K562 (cell line): ENCODE measurements around the gene FBXW11. TPM values are rescaled to one million over a fixed set of nuclear protein-coding genes. Genes with fewer than 3 reads are reported as not detected.

Experiments
- ASH1L ChIP-seq: fragments of 450-650 bp; IDR thresholded peaks from 2 replicates; pipeline ENCODE4 v1.6.1; 2018; ENCODE audit warnings: borderline replicate concordance, mild to moderate bottlenecking, low read depth; ENCODE audit not compliant: partially characterized antibody
- C11orf30 ChIP-seq: fragments of 450-650 bp; IDR thresholded peaks from 2 replicates; pipeline ENCODE4 v1.6.1; 2016; ENCODE audit warnings: low read depth, mild to moderate bottlenecking
- CBX3 ChIP-seq, 2 experiments: IDR thresholded peaks; 1 replicate in 1 of 2; 2 replicates in 1 of 2; pipeline ENCODE4 v1.6.1; 2012; ENCODE audit warnings: inconsistent platforms in 2 of 2, low read length in 2 of 2, borderline replicate concordance in 1 of 2, control low read depth in 1 of 2
- CREM ChIP-seq: IDR thresholded peaks from 2 replicates; pipeline ENCODE4 v1.6.1; 2014; ENCODE audit warnings: antibody characterized with exemption, low read depth
- HDAC8 ChIP-seq: fragments of 450-650 bp; IDR thresholded peaks from 2 replicates; pipeline ENCODE4 v1.6.1; 2016; ENCODE audit warnings: mild to moderate bottlenecking, missing genetic modification characterization, moderate library complexity, missing compliant biosample characterization
- HNRNPH1 ChIP-seq: fragments of 200-400 bp; formaldehyde crosslinking; optimal IDR thresholded peaks from 2 replicates; pipeline ENCODE3; 2017; ENCODE audit warnings: low read depth, mild to moderate bottlenecking, low read length, moderate library complexity
- HNRNPUL1 ChIP-seq: fragments of 200-400 bp; formaldehyde crosslinking; IDR thresholded peaks from 2 replicates; pipeline ENCODE4 v1.6.1; 2017; ENCODE audit warnings: low read length
- IRF2 ChIP-seq: sonication (generic); formaldehyde crosslinking; IDR thresholded peaks from 2 replicates; pipeline ENCODE4 v1.8.1; 2022; ENCODE audit warnings: mild to moderate bottlenecking, missing genetic modification reagents
- IRF9 ChIP-seq: fragments of 450-650 bp; IDR thresholded peaks from 2 replicates; pipeline ENCODE4 v1.6.1; 2016; ENCODE audit warnings: missing biosample characterization, missing genetic modification characterization
- KDM5B ChIP-seq: fragments of 200-600 bp; sonication (generic); IDR thresholded peaks from 2 replicates; pipeline ENCODE4 v1.6.1; 2012; ENCODE audit warnings: low read depth, mild to moderate bottlenecking, moderate library complexity, low read length, control low read depth, inconsistent platforms; ENCODE audit not compliant: insufficient replicate concordance
- MEIS2 ChIP-seq: fragments of 450-650 bp; IDR thresholded peaks from 2 replicates; pipeline ENCODE4 v1.6.1; 2014; ENCODE audit warnings: mild to moderate bottlenecking; ENCODE audit not compliant: partially characterized antibody
- MYNN ChIP-seq, 2 experiments: sonication (generic); formaldehyde crosslinking in 1 of 2; IDR thresholded peaks; 2 replicates each; pipeline versions ENCODE4 v1.5.0 to v1.6.1; 2016 to 2020; ENCODE audit warnings: antibody characterized with exemption in 1 of 2, missing genetic modification reagents in 1 of 2
- NCOA6 ChIP-seq: fragments of 450-650 bp; IDR thresholded peaks from 2 replicates; pipeline ENCODE4 v1.6.1; 2017; ENCODE audit warnings: mild to moderate bottlenecking
- NRF1 ChIP-seq, 2 experiments: fragments of 450-650 bp; IDR thresholded peaks in 1 of 2; conservative IDR thresholded peaks in 1 of 2; 2 replicates each; pipeline ENCODE4 v1.6.1; 2014; ENCODE audit warnings: mild to moderate bottlenecking in 2 of 2
- PTBP1 ChIP-seq: fragments of 200-400 bp; formaldehyde crosslinking; IDR thresholded peaks from 2 replicates; pipeline ENCODE4 v1.6.1; 2017; ENCODE audit warnings: low read depth, low read length
- RFX5 ChIP-seq: IDR thresholded peaks from 2 replicates; pipeline ENCODE4 v1.6.1; 2011; ENCODE audit warnings: low read depth, mild to moderate bottlenecking, improper control_type of control experiment, low read length
- SMARCA5 ChIP-seq: fragments of 450-650 bp; IDR thresholded peaks from 2 replicates; pipeline ENCODE4 v1.6.1; 2016
- SMARCE1 ChIP-seq: fragments of 450-650 bp; IDR thresholded peaks from 2 replicates; pipeline ENCODE4 v1.7.1; 2016; ENCODE audit warnings: mild to moderate bottlenecking
- TBP ChIP-seq: optimal IDR thresholded peaks from 2 replicates; pipeline ENCODE3; 2011; ENCODE audit warnings: low read depth, low read length, improper control_type of control experiment
- TCF7 ChIP-seq: sonication (generic); IDR thresholded peaks from 2 replicates; pipeline ENCODE4 v1.6.1; 2016; ENCODE audit warnings: antibody characterized with exemption, borderline replicate concordance
- TOE1 ChIP-seq, 2 experiments: fragments of 450-650 bp in 1 of 2; sonication (generic) in 1 of 2; formaldehyde crosslinking in 1 of 2; IDR thresholded peaks; 2 replicates each; pipeline versions ENCODE4 v1.7.1 to v1.8.0; 2016 to 2022; ENCODE audit warnings: borderline replicate concordance in 2 of 2, mild to moderate bottlenecking in 2 of 2, antibody characterized with exemption in 1 of 2, inconsistent platforms in 1 of 2, low read depth in 1 of 2, missing genetic modification reagents in 1 of 2, moderate library complexity in 1 of 2
- USF2 ChIP-seq: sonication (generic); formaldehyde crosslinking; IDR thresholded peaks from 2 replicates; pipeline ENCODE4 v1.5.0; 2020; ENCODE audit warnings: missing genetic modification reagents
- VEZF1 ChIP-seq: fragments of 200-800 bp; sonication (Bioruptor generic); IDR thresholded peaks from 2 replicates; pipeline ENCODE4 v1.6.1; 2017; ENCODE audit warnings: missing genetic modification characterization, missing compliant biosample characterization
- ZC3H11A ChIP-seq: IDR thresholded peaks from 2 replicates; pipeline ENCODE4 v1.6.1; 2012; ENCODE audit warnings: low read depth, low read length, improper control_type of control experiment
- ZNF146 ChIP-seq: IDR thresholded peaks from one replicate; pipeline ENCODE4 v1.6.1; 2018; ENCODE audit warnings: missing compliant biosample characterization; ENCODE audit not compliant: unreplicated experiment
- ZNF217 ChIP-seq: sonication (generic); formaldehyde crosslinking; IDR thresholded peaks from 2 replicates; pipeline ENCODE4 v1.8.0; 2022; ENCODE audit warnings: mild to moderate bottlenecking, missing genetic modification reagents
- ZNF24 ChIP-seq: fragments of 450-650 bp; IDR thresholded peaks from 2 replicates; pipeline ENCODE4 v1.6.1; 2016
- ZNF253 ChIP-seq: fragments of 250-450 bp; sonication (Bioruptor Pico); conservative IDR thresholded peaks from 2 replicates; pipeline ENCODE4 v1.6.1; 2021; ENCODE audit warnings: mild to moderate bottlenecking
- ZNF274 ChIP-seq: IDR thresholded peaks from 2 replicates; pipeline ENCODE4 v1.6.1; 2011; ENCODE audit warnings: low read depth, mild to moderate bottlenecking, low read length, moderate library complexity, borderline replicate concordance
- polyA plus RNA-seq, 8 experiments: library from polyadenylated mRNA; depleted of rRNA in 4 of 8; stranded (reverse) in 5 of 8; unstranded in 3 of 8; fragments of >200 nt; fragmentation: Nextera tagmentation in 2 of 8; fragmentation: Illumina TruSeq in 1 of 8; extraction: Ambion mirVana in 2 of 8; extraction: Trizol in 1 of 8; gene quantifications; 2 replicates each; pipeline versions ENCODE4 v1.2.1 to v1.2.3, GENCODE V29; 2011 to 2014; ENCODE audit warnings: inconsistent platforms in 1 of 8, missing spikeins in 1 of 8
- total RNA-seq, 7 experiments: library from RNA; depleted of rRNA in 6 of 7; stranded (reverse); fragments of >200 nt in 6 of 7; fragmentation: Illumina TruSeq in 2 of 7; extraction: Trizol in 2 of 7; gene quantifications; 2 replicates each; pipeline versions ENCODE4 v1.2.1 to v1.2.3, GENCODE V29; 2011 to 2021; ENCODE audit warnings: low replicate concordance in 1 of 7

Gene FBXW11
- total and polyA plus RNA-seq, 9 of the 15 experiments (the other 6 are each of a cell fraction or from before 2014, with no cell fraction given), result 3.0 to 28.6 (median 23.6) TPM

- no peak for TF ChIP-seq IRF9 (tag)
- TF ChIP-seq SMARCE1, result peak; percentile 34; the same call in 1 of the 2 replicates
- TF ChIP-seq C11orf30, result no peak
- TF ChIP-seq NCOA6, result no peak
- TF ChIP-seq ZC3H11A, result no peak
- no peak for TF ChIP-seq ZNF253 (CRISPR knock-in tag)
- no peak for TF ChIP-seq KDM5B
- no peak for TF ChIP-seq CBX3 (IDR thresholded peaks at IDR 0.05; ENCODE audit: borderline replicate concordance in 1 of 2, low read length in 2 of 2)
- no peak for TF ChIP-seq PTBP1
- TF ChIP-seq HDAC8 (tag), result no peak
- TF ChIP-seq USF2 (CRISPR knock-in tag), result no peak
- TF ChIP-seq ZNF146 (CRISPR knock-in tag), result no peak
- TF ChIP-seq ZNF24, result peak; percentile 65; the same call in 1 of the 2 replicates
- peak; percentile 65; the same call in 1 of the 2 replicates for TF ChIP-seq TCF7
- TF ChIP-seq HNRNPUL1, result no peak
- peak; percentile 48; the same call in 1 of the 2 replicates for TF ChIP-seq CREM
- TF ChIP-seq TBP, result no peak
- no peak for TF ChIP-seq IRF2 (CRISPR knock-in tag)
- TF ChIP-seq ZNF217 (CRISPR knock-in tag), result no peak
- TF ChIP-seq RFX5, result no peak
- peak; percentile 33 for TF ChIP-seq MEIS2
- TF ChIP-seq ASH1L, result no peak
- TF ChIP-seq TOE1 (IDR thresholded peaks at IDR 0.05; ENCODE audit: borderline replicate concordance), result no peak
- TF ChIP-seq TOE1 (CRISPR knock-in tag; IDR thresholded peaks at IDR 0.05; ENCODE audit: borderline replicate concordance, low read depth), result no peak
- TF ChIP-seq VEZF1, result peak; percentile 35; the same call in 1 of the 2 replicates
- no peak for TF ChIP-seq SMARCA5
- TF ChIP-seq NRF1 (conservative IDR thresholded peaks at IDR 0.05 in 1 of 2, IDR thresholded peaks at IDR 0.05 in 1 of 2), result no peak
- no peak for TF ChIP-seq ZNF274
- no peak for TF ChIP-seq MYNN (IDR thresholded peaks at IDR 0.05)
- no peak for TF ChIP-seq MYNN (CRISPR knock-in tag; IDR thresholded peaks at IDR 0.05)
- no peak for TF ChIP-seq HNRNPH1
Observed at GRCh38 chr5:172008689-172009141, 2.3 kb upstream of the FBXW11 start (continued).
